ENCODE results near the gene MIGA1. TPM values are rescaled to one million over a fixed set of nuclear protein-coding genes. Genes with fewer than 3 reads are reported as not detected.

The MIGA1 gene
- total RNA-seq, 2 donors from 2014 or later, result 10.0 to 16.2 TPM

GRCh38 chr1:77857552-77857951 is 78.1 kb downstream of the MIGA1 start:
- intact Hi-C loops (cut with DNase I), result no loop called here
- Histone ChIP-seq H3K4me1 (no peaks in the 10 kb centered on the region), H3K9ac (ENCODE audit: low read depth in 2 of 2, low read length in 2 of 2) (no peak overlapping the region), H3K27ac (no peak overlapping the region), H3K36me3 (no peaks in the 10 kb centered on the region), H3K9me3 (no peaks in the 10 kb centered on the region), H3K27me3 (no peaks in the 10 kb centered on the region), H3K4me3 (no peak overlapping the region)
- no peak for TF ChIP-seq CTCF (IDR thresholded peaks at IDR 0.05)
- DNase-seq, result no peak

- no peaks in the 10 kb centered on the region for H3K27me3 ChIP-seq
- no peak overlapping the region for H3K27ac ChIP-seq
- intact Hi-C loops (cut with DNase I), result no loop called here
- no peak for TF ChIP-seq CTCF (IDR thresholded peaks at IDR 0.05)
- H3K9ac ChIP-seq (ENCODE audit: low read depth in 2 of 2, low read length in 2 of 2), result no peak overlapping the region
- no peaks in the 10 kb centered on the region for H3K36me3 ChIP-seq
- no peak for DNase-seq
- H3K4me1 ChIP-seq, result no peaks in the 10 kb centered on the region
- H3K4me3 ChIP-seq, result no peak overlapping the region
- H3K9me3 ChIP-seq, result no peaks in the 10 kb centered on the region
Measured at GRCh38 chr1:77858725-77859124, 79.3 kb downstream of the MIGA1 start.

- H3K27me3 ChIP-seq, result no peaks in the 10 kb centered on the region
- H3K9ac ChIP-seq (ENCODE audit: low read depth in 2 of 2, low read length in 2 of 2), result no peak overlapping the region
- no peak overlapping the region for H3K27ac ChIP-seq
- intact Hi-C loops (cut with DNase I), result no loop called here
- no peaks in the 10 kb centered on the region for H3K9me3 ChIP-seq
- no peaks in the 10 kb centered on the region for H3K4me1 ChIP-seq
- H3K4me3 ChIP-seq, result no peak overlapping the region
- no peaks in the 10 kb centered on the region for H3K36me3 ChIP-seq
- TF ChIP-seq CTCF (IDR thresholded peaks at IDR 0.05), result no peak
- no peak for DNase-seq
Measured at GRCh38 chr1:77859248-77859647, 79.8 kb downstream of the MIGA1 start.

- no peaks in the 10 kb centered on the region for H3K36me3 ChIP-seq
- no peak for DNase-seq
- no peaks in the 10 kb centered on the region for H3K27me3 ChIP-seq
- H3K9me3 ChIP-seq, result no peaks in the 10 kb centered on the region
- TF ChIP-seq CTCF (IDR thresholded peaks at IDR 0.05), result no peak
- H3K4me1 ChIP-seq, result no peaks in the 10 kb centered on the region
- intact Hi-C loops (cut with DNase I), result no loop called here
- H3K4me3 ChIP-seq, result no peak overlapping the region
- H3K27ac ChIP-seq, result no peak overlapping the region
- H3K9ac ChIP-seq (ENCODE audit: low read depth in 2 of 2, low read length in 2 of 2), result no peak overlapping the region
Measured at GRCh38 chr1:77866296-77866695, 86.8 kb downstream of the MIGA1 start.

GRCh38 chr1:77872645-77873044 is 93.2 kb downstream of the MIGA1 start:
- no peak for TF ChIP-seq CTCF (IDR thresholded peaks at IDR 0.05)
- H3K9ac ChIP-seq (ENCODE audit: low read depth in 2 of 2, low read length in 2 of 2), result no peak overlapping the region

GRCh38 chr1:77873461-77873860 is 94.0 kb downstream of the MIGA1 start:
- H3K9ac ChIP-seq (ENCODE audit: low read depth in 2 of 2, low read length in 2 of 2), result no peak overlapping the region

More at GRCh38 chr1:77872645-77873044, 93.2 kb downstream of the MIGA1 start:
- Histone ChIP-seq H3K9me3 (no peaks in the 10 kb centered on the region), H3K4me1 (no peaks in the 10 kb centered on the region), H3K36me3 (no peaks in the 10 kb centered on the region), H3K27ac (no peak overlapping the region), H3K27me3 (no peaks in the 10 kb centered on the region), H3K4me3 (no peak overlapping the region)
- DNase-seq, result no peak
- intact Hi-C loops (cut with DNase I), result no loop called here

More at GRCh38 chr1:77873461-77873860, 94.0 kb downstream of the MIGA1 start:
- Histone ChIP-seq H3K4me1 (no peaks in the 10 kb centered on the region), H3K27me3 (no peaks in the 10 kb centered on the region), H3K4me3 (no peak overlapping the region), H3K9me3 (no peaks in the 10 kb centered on the region), H3K27ac (no peak overlapping the region), H3K36me3 (no peaks in the 10 kb centered on the region)
- no peak for TF ChIP-seq CTCF (IDR thresholded peaks at IDR 0.05)
- intact Hi-C loops (cut with DNase I), result no loop called here
- DNase-seq, result no peak
